Endothelial cell (in vitro differentiated cells): ENCODE data around the gene KANK2. TPM values are rescaled to one million over a fixed set of nuclear protein-coding genes. Genes with fewer than 3 reads are reported as not detected.

Experiments used
- DNase-seq: peaks from one replicate; pipeline ENCODE4 v3.0.0; 2021; ENCODE audit warnings: low spot score
- H3K27ac Mint-ChIP-seq: one replicate; pipeline ENCODE4 v1.8.0; 2021; ENCODE audit warnings: mixed read lengths, inconsistent platforms; ENCODE audit not compliant: unreplicated experiment
- H3K27me3 Mint-ChIP-seq: one replicate; pipeline ENCODE4 v1.8.0; 2021; ENCODE audit warnings: mild to moderate bottlenecking, moderate library complexity, mixed read lengths, inconsistent platforms; ENCODE audit not compliant: unreplicated experiment
- H3K36me3 Mint-ChIP-seq: one replicate; pipeline ENCODE4 v1.8.0; 2021; ENCODE audit warnings: mild to moderate bottlenecking, low read depth, mixed read lengths, inconsistent platforms; ENCODE audit not compliant: unreplicated experiment
- H3K4me1 Mint-ChIP-seq: one replicate; pipeline ENCODE4 v1.8.0; 2021; ENCODE audit warnings: mild to moderate bottlenecking, mixed read lengths, inconsistent platforms; ENCODE audit not compliant: unreplicated experiment
- H3K4me3 Mint-ChIP-seq: one replicate; pipeline ENCODE4 v1.8.0; 2021; ENCODE audit warnings: mild to moderate bottlenecking, mixed read lengths, inconsistent platforms; ENCODE audit not compliant: unreplicated experiment
- H3K9me3 Mint-ChIP-seq: one replicate; pipeline ENCODE4 v1.8.0; 2021; ENCODE audit warnings: mixed read lengths, inconsistent platforms; ENCODE audit not compliant: unreplicated experiment
- CTCF ChIP-seq: fragments of 200-600 bp; sonication (generic); IDR thresholded peaks from one replicate; pipeline ENCODE4 v1.5.0; 2021; ENCODE audit warnings: antibody characterized with exemption; ENCODE audit not compliant: unreplicated experiment
- total RNA-seq: library from RNA; stranded (reverse); fragmentation: NEBNext Ultra II Directional; extraction: Animal tissue kit (Norgen Biotek cat#: 25700); gene quantifications from one replicate; pipeline ENCODE4 v1.2.1, GENCODE V29; 2021; ENCODE audit not compliant: unreplicated experiment

KANK2 gene
- total RNA-seq, 1 donor from 2014 or later: 103 TPM

GRCh38 chr19:11242864-11243797 lies 45.8 kb upstream of the KANK2 start:
- Mint-ChIP-seq H3K27me3 (peaks cover 17% of the 10 kb centered on the region), H3K4me1 (peaks cover 9% of the 10 kb centered on the region), H3K36me3 (peaks cover 77% of the 10 kb centered on the region), H3K9me3 (no peaks in the 10 kb centered on the region), H3K4me3 (peak overlapping the region; percentile 75), H3K27ac (no peak overlapping the region)
- TF ChIP-seq CTCF: peak; percentile 83
- peak; percentile 99 for DNase-seq

- Mint-ChIP-seq H3K36me3 (peaks cover 79% of the 10 kb centered on the region), H3K4me1 (peaks cover 16% of the 10 kb centered on the region), H3K27me3 (peaks cover 18% of the 10 kb centered on the region), H3K4me3 (no peak overlapping the region), H3K27ac (no peak overlapping the region), H3K9me3 (no peaks in the 10 kb centered on the region)
- no peak for TF ChIP-seq CTCF
- no peak for DNase-seq
These were observed 44.7 kb upstream of the KANK2 start for GRCh38 chr19:11242025-11242424.

GRCh38 chr19:11240008-11240444 lies 42.7 kb upstream of the KANK2 start:
- H3K36me3 Mint-ChIP-seq: peaks cover 70% of the 10 kb centered on the region
- H3K27me3 Mint-ChIP-seq: peaks cover 18% of the 10 kb centered on the region
- peaks cover 18% of the 10 kb centered on the region for H3K4me1 Mint-ChIP-seq
- peak overlapping the region; percentile 47 for H3K4me3 Mint-ChIP-seq
- no peak for TF ChIP-seq CTCF
- no peak for DNase-seq
- no peak overlapping the region for H3K27ac Mint-ChIP-seq
- H3K9me3 Mint-ChIP-seq: no peaks in the 10 kb centered on the region

- DNase-seq: no peak
- no peaks in the 10 kb centered on the region for H3K9me3 Mint-ChIP-seq
- H3K27ac Mint-ChIP-seq: no peak within 1 kb of the TSS
- H3K27me3 Mint-ChIP-seq: peaks cover 19% of the 10 kb centered on the region
- peaks cover 18% of the 10 kb centered on the region for H3K4me1 Mint-ChIP-seq
- TF ChIP-seq CTCF: no peak
- peaks cover 71% of the 10 kb centered on the region for H3K36me3 Mint-ChIP-seq
- H3K4me3 Mint-ChIP-seq: peak within 1 kb of the TSS; percentile 81
These were observed 42.1 kb upstream of the KANK2 start, which contains the start of gene ANGPTL8 for GRCh38 chr19:11239377-11240000. Gene ANGPTL8 (plus strand): TSS chr19:11239619. CDS start chr19:11239638, 19 bp downstream.
